ENCODE measurements around the gene SLC22A13. TPM values are rescaled to one million over a fixed set of nuclear protein-coding genes. Genes with fewer than 3 reads are reported as not detected.
"Not testable (repeated sequence)": the region's sequence is repeated elsewhere in the genome, so short reads cannot be mapped to it uniquely, and the experiment has no call there.

Gene SLC22A13
- total and polyA plus RNA-seq, 4 donors = 0.08 to 0.64 (median 0.20) TPM; not detected in 1

DNA sequence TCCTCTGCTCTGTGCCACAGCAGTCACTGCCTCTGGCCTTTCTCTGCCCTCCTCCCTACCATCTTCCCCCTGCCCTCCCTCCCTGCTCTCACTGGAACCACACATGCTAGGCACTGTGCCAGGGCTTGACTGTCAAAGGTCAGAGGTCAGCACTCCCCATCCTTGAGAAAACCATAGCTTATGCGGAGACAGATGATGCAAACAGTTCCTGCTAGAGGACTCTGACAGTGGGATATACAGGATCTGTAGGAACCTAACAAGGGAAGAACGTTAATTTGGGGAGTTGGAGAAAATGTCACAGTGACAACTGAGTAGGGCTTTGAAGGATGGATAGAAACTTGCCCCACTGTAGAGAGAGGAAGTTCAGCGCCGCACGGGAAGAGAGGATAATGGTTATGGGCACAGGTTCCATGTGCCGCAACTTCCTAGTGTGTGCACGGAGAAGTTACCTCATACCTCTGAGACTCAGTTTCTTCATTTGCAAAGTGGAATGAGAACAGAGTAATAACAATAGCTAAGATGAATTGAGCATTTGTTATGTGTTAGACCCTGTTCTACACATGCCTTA lies 51.7 kb downstream of the SLC22A13 start:
- Histone ChIP-seq H3K9ac (ENCODE audit: insufficient read depth in 1 of 2, low read length in 2 of 2) (no peak overlapping the region), H3K4me3 (no peak overlapping the region), H3K27me3 (ENCODE audit: control insufficient read depth in 3 of 3, insufficient read depth in 3 of 3, low read length in 2 of 3) (no peaks in the 10 kb centered on the region), H3K9me3 (ENCODE audit: control insufficient read depth in 4 of 4, insufficient read depth in 3 of 4, low read length in 3 of 4) (peaks cover 0 to 2% (median 0%) of the 10 kb centered on the region in 4 donors), H3K36me3 (ENCODE audit: control insufficient read depth in 4 of 4, insufficient read depth in 4 of 4, low read length in 4 of 4) (no peaks in the 10 kb centered on the region), H3K27ac (ENCODE audit: low read depth in 1 of 2, low read length in 1 of 2) (no peak overlapping the region), H3K4me1 (ENCODE audit: control insufficient read depth in 5 of 5, insufficient read depth in 5 of 5, low read length in 5 of 5) (no peaks in the 10 kb centered on the region)
- 42 to 65% methylated on average over 7 of the region's 7 CpGs for WGBS, 2 donors
- DNase-seq = peak in 2 of 3 donors; percentile 3 to 21
- TF ChIP-seq, protein P1, sequence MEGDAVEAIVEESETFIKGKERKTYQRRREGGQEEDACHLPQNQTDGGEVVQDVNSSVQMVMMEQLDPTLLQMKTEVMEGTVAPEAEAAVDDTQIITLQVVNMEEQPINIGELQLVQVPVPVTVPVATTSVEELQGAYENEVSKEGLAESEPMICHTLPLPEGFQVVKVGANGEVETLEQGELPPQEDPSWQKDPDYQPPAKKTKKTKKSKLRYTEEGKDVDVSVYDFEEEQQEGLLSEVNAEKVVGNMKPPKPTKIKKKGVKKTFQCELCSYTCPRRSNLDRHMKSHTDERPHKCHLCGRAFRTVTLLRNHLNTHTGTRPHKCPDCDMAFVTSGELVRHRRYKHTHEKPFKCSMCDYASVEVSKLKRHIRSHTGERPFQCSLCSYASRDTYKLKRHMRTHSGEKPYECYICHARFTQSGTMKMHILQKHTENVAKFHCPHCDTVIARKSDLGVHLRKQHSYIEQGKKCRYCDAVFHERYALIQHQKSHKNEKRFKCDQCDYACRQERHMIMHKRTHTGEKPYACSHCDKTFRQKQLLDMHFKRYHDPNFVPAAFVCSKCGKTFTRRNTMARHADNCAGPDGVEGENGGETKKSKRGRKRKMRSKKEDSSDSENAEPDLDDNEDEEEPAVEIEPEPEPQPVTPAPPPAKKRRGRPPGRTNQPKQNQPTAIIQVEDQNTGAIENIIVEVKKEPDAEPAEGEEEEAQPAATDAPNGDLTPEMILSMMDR (IDR thresholded peaks at IDR 0.05; ENCODE audit: control extremely low read depth, extremely low read depth) = no peak
- ATAC-seq (ENCODE audit: insufficient read depth, low FRiP score) = no peak

DNA sequence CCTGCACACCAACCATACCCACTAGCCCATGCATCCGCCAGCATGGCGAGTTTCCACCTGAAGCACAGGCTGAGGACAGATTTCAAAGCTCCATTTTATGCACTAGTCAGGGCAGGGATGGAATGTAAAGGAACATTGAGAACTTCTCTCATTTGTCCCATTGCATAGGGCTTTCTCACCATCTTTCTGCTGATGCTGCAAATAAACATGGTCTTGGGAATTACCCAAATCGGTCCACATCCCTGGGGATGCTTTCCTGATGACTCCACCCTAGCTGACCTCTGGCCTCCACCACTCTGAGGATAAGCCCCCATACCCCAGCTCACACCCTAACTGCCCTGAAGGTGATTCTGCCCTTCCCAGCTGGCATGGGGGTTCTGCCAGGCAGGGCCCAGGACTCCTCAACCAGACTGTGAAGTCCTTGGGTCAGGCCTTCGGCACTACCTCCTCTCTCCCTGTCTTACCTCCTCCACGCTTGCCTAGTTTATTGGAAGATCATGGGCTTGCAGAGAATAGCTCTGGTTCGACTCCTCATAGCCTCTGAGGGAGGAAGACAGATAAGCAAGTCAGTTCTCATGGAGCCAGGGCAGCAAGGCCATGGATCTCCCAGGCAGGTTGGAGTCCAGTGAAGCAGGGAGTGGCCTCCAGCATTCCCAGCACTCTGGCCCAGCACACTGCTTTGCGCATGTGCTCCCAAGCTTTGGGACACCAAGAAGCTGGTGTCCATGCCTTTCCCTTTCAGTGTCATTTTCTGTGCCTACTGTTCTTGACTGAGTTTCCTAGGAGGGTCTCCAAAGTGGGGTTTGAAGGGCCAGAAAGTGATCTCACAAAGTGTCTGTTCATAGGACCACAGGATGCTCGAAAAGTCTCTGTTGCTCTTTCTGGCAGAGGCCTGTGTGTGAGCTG lies 53.4 kb downstream of the SLC22A13 start:
- ATAC-seq (ENCODE audit: insufficient read depth, low FRiP score) (no peak), DNase-seq (no peak)
- Histone ChIP-seq H3K36me3 (ENCODE audit: control insufficient read depth in 4 of 4, insufficient read depth in 4 of 4, low read length in 4 of 4) (no peaks in the 10 kb centered on the region), H3K27ac (ENCODE audit: low read depth in 1 of 2, low read length in 1 of 2) (no peak overlapping the region), H3K9me3 (ENCODE audit: control insufficient read depth in 4 of 4, insufficient read depth in 3 of 4, low read length in 3 of 4) (no peaks in the 10 kb centered on the region), H3K4me3 (no peak overlapping the region), H3K9ac (ENCODE audit: insufficient read depth in 1 of 2, low read length in 2 of 2) (no peak overlapping the region), H3K4me1 (ENCODE audit: control insufficient read depth in 5 of 5, insufficient read depth in 5 of 5, low read length in 5 of 5) (no peaks in the 10 kb centered on the region), H3K27me3 (ENCODE audit: control insufficient read depth in 3 of 3, insufficient read depth in 3 of 3, low read length in 2 of 3) (no peaks in the 10 kb centered on the region)
- WGBS, 2 donors = 93 to 96% methylated on average over 8 of the region's 8 CpGs
- TF ChIP-seq, protein P1 (IDR thresholded peaks at IDR 0.05; ENCODE audit: control extremely low read depth, extremely low read depth) = no peak

DNA sequence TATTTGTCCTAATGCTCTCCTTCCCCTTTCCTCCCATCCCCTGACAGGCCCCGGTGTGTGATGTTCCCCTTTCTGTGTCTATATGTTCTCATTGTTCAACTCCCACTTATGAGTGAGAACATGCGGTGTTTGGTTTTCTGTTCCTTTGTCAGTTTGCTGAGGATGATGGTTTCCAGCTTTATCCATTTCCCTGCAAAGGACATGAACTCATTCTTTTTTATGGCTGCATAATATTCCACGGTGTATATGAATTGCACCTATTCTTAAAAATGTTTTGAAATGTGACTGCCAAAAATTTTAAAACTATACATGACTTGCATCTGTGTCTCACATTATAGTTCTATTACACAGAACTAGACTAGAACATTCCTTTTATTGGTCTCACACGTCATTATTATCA lies 55.0 kb downstream of the SLC22A13 start:
- not testable (repeated sequence) for H3K27ac ChIP-seq (ENCODE audit: low read depth in 1 of 2, low read length in 1 of 2); H3K4me1 ChIP-seq (ENCODE audit: control insufficient read depth in 5 of 5, insufficient read depth in 5 of 5, low read length in 5 of 5); DNase-seq; ATAC-seq (ENCODE audit: insufficient read depth, low FRiP score); H3K4me3 ChIP-seq; H3K9me3 ChIP-seq (ENCODE audit: control insufficient read depth in 4 of 4, insufficient read depth in 3 of 4, low read length in 3 of 4); H3K36me3 ChIP-seq (ENCODE audit: control insufficient read depth in 4 of 4, insufficient read depth in 4 of 4, low read length in 4 of 4); H3K27me3 ChIP-seq (ENCODE audit: control insufficient read depth in 3 of 3, insufficient read depth in 3 of 3, low read length in 2 of 3); H3K9ac ChIP-seq (ENCODE audit: insufficient read depth in 1 of 2, low read length in 2 of 2)
- WGBS, 2 donors = 87 to 89% methylated on average over 4 of the region's 4 CpGs

DNA sequence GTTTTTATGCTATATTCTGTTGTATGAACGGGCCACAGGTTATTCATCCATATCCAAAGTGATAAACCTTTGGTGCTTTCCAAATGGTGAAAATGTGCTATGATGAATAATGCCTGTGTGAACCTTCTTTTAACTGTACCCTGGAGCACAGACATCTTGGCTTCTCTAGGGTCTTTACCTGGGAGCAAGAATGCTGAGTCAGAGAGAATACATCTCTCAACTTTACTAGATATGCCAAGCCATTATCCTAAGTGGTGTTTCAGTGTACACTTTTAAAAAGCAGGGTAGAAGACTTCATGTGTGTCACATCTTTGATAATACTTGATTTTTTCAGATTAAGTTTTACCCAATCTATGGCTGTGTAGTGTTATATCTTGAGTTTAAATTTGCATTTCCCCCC lies 57.4 kb downstream of the SLC22A13 start:
- no peaks in the 10 kb centered on the region for H3K4me1 ChIP-seq (ENCODE audit: control insufficient read depth in 5 of 5, insufficient read depth in 5 of 5, low read length in 5 of 5)
- no peak overlapping the region for H3K9ac ChIP-seq (ENCODE audit: insufficient read depth in 1 of 2, low read length in 2 of 2)
- no peak for ATAC-seq (ENCODE audit: insufficient read depth, low FRiP score)
- DNase-seq = no peak
- TF ChIP-seq, protein P1 (IDR thresholded peaks at IDR 0.05; ENCODE audit: control extremely low read depth, extremely low read depth) = no peak
- WGBS, 2 donors = 94 to 97% methylated on average over 1 of the region's 1 CpG
- H3K9me3 ChIP-seq (ENCODE audit: control insufficient read depth in 4 of 4, insufficient read depth in 3 of 4, low read length in 3 of 4) = peaks cover 0 to 2% (median 0%) of the 10 kb centered on the region in 4 donors
- H3K36me3 ChIP-seq (ENCODE audit: control insufficient read depth in 4 of 4, insufficient read depth in 4 of 4, low read length in 4 of 4) = no peaks in the 10 kb centered on the region
- H3K27ac ChIP-seq (ENCODE audit: low read depth in 1 of 2, low read length in 1 of 2) = no peak overlapping the region
- H3K4me3 ChIP-seq = no peak overlapping the region
- no peaks in the 10 kb centered on the region for H3K27me3 ChIP-seq (ENCODE audit: control insufficient read depth in 3 of 3, insufficient read depth in 3 of 3, low read length in 2 of 3)
